ENCODE data around the gene RTTN.

The RTTN gene

DNA sequence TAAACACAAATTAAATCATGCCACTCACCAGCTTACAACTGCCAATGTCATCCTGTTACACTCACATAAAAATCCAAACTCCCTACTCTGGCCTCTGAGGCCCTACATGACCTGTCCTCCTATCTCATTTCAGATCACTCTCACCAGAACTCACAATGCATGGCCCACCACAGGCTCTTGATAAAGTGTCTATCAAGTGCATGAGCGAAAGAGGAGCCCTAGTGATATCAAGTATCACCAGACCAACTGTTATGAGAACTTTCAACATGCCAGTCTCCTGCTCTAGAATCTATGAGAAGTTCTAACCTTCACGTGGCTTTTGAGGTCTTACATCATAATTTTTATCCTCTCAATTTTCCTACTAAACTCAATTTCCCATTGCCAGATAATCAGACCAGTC lies 181.4 kb downstream of the RTTN start:
- TF ChIP-seq, protein P1, sequence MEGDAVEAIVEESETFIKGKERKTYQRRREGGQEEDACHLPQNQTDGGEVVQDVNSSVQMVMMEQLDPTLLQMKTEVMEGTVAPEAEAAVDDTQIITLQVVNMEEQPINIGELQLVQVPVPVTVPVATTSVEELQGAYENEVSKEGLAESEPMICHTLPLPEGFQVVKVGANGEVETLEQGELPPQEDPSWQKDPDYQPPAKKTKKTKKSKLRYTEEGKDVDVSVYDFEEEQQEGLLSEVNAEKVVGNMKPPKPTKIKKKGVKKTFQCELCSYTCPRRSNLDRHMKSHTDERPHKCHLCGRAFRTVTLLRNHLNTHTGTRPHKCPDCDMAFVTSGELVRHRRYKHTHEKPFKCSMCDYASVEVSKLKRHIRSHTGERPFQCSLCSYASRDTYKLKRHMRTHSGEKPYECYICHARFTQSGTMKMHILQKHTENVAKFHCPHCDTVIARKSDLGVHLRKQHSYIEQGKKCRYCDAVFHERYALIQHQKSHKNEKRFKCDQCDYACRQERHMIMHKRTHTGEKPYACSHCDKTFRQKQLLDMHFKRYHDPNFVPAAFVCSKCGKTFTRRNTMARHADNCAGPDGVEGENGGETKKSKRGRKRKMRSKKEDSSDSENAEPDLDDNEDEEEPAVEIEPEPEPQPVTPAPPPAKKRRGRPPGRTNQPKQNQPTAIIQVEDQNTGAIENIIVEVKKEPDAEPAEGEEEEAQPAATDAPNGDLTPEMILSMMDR (IDR thresholded peaks at IDR 0.05; ENCODE audit: control extremely low read depth, extremely low read depth, low read depth, missing control alignments), result no peak
- no peak for DNase-seq (ENCODE audit: extremely low spot score)
- CTCF ChIA-PET, result interaction anchor here (1.3 kb wide), 3 partner anchors 12 to 73 kb away, joined by 3 read pairs; no protein-coding TSS in a partner anchor
- POLR2A ChIA-PET, result no interaction called here

- POLR2A ChIA-PET, result no interaction called here
- CTCF ChIA-PET, result interaction anchor here (1.2 to 1.5 kb wide), 4 partner anchors 14 to 72 kb away, joined by 3 to 5 read pairs (median 3); no protein-coding TSS in a partner anchor
- no peak for DNase-seq (ENCODE audit: extremely low spot score)
- TF ChIP-seq, protein P1 (IDR thresholded peaks at IDR 0.05; ENCODE audit: control extremely low read depth, extremely low read depth, low read depth, missing control alignments), result no peak
These were observed 182.9 kb downstream of the RTTN start for GRCh38 chr18:70022636-70023035.

DNA sequence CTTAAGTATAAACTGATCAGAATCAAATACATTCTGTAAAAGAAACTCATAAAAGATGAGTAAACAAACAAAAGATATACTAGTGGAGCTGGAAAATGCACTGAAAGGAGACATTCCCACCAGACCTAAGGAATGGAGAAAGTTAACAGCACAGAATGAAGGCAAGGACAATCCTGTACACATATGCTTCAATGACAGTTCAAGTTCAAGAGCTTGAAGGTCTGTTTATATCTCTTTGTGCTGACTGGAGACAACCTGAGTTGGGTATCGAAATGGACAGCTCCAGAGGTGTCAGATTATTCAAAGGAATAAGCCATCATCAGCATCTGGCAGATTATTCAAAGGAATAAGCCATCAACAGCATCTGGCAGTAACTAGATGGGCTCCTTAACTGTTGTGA lies 184.0 kb downstream of the RTTN start:
- no peak for DNase-seq (ENCODE audit: extremely low spot score)
- ChIA-PET CTCF (interaction anchor here (0.8 to 1.5 kb wide), 4 partner anchors 10 to 60 kb away, joined by 3 to 5 read pairs (median 4); no protein-coding TSS in a partner anchor), POLR2A (no interaction called here)
- TF ChIP-seq, protein P1 (IDR thresholded peaks at IDR 0.05; ENCODE audit: control extremely low read depth, extremely low read depth, low read depth, missing control alignments), result no peak

DNA sequence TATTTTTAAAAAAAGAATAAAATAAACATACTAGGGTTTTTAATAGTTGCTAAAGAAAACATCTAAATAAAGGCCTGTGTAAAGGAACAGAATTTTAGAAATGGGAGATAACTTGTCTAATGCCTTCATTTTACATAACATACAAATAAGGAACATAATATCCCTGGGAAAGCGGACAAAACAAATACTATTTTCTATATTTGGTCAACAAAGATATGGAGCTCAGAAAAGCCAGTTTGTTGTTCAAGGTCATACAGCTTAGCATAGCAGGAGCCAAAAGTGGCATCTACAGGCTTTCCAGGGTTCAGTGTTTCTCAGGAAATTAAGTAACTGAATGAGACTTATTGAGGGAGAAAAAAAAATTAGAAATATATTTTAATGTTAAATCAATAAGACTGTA lies 184.4 kb downstream of the RTTN start:
- POLR2A ChIA-PET, result no interaction called here
- CTCF ChIA-PET, result interaction anchor here (1.4 to 1.5 kb wide), 3 partner anchors 11 to 16 kb away, joined by 3 to 5 read pairs (median 4); no protein-coding TSS in a partner anchor
- DNase-seq (ENCODE audit: extremely low spot score), result no peak
- TF ChIP-seq, protein P1 (IDR thresholded peaks at IDR 0.05; ENCODE audit: control extremely low read depth, extremely low read depth, low read depth, missing control alignments), result no peak

- CTCF ChIA-PET, result interaction anchor here (1.4 kb wide), 1 partner anchor 13 kb away, joined by 3 read pairs; no protein-coding TSS in a partner anchor
- TF ChIP-seq, protein P1 (IDR thresholded peaks at IDR 0.05; ENCODE audit: control extremely low read depth, extremely low read depth, low read depth, missing control alignments), result no peak
- POLR2A ChIA-PET, result no interaction called here
- DNase-seq (ENCODE audit: extremely low spot score), result no peak
These were observed 185.5 kb downstream of the RTTN start for GRCh38 chr18:70019991-70020390.

GRCh38 chr18:70019136-70019535 lies 186.4 kb downstream of the RTTN start:
- TF ChIP-seq, protein P1 (IDR thresholded peaks at IDR 0.05; ENCODE audit: control extremely low read depth, extremely low read depth, low read depth, missing control alignments), result no peak
- DNase-seq (ENCODE audit: extremely low spot score), result no peak
- ChIA-PET POLR2A (no interaction called here), CTCF (interaction anchor here (1.1 to 2.0 kb wide), 2 partner anchors 17 to 26 kb away, joined by 3 to 6 read pairs; no protein-coding TSS in a partner anchor)

All from GM10248 (cell line).